Activated CD4-positive, alpha-beta T cell treated with anti-CD3 and anti-CD28 coated beads for 24 hours (primary cell): ENCODE measurements around the gene THPO.
A peak's percentile ranks its signal among the peaks of the same experiment; 100 is the strongest.
"Not testable (repeated sequence)": the region's sequence is repeated elsewhere in the genome, so short reads cannot be mapped to it uniquely, and the experiment has no call there.

Experiments used
- DNase-seq, 2 donors: peaks; one replicate each; pipeline ENCODE4 v3.0.0-alpha.2; 2020; ENCODE audit warnings: low read depth in 2 of 2

Gene THPO

GRCh38 chr3:184349563-184350470, 28.2 kb downstream of the THPO start:
- no peak for DNase-seq

GRCh38 chr3:184348057-184348382, 30.0 kb downstream of the THPO start:
- DNase-seq: no peak

GRCh38 chr3:184347321-184348056, 30.5 kb downstream of the THPO start:
- no peak for DNase-seq

- no peak for DNase-seq
These were observed 31.4 kb downstream of the THPO start for GRCh38 chr3:184346480-184347190.

GRCh38 chr3:184345317-184346144, 32.5 kb downstream of the THPO start:
- DNase-seq: no peak

- no peak for DNase-seq
These were observed 33.3 kb downstream of the THPO start for GRCh38 chr3:184344579-184345316.

GRCh38 chr3:184343200-184343876, 34.7 kb downstream of the THPO start:
- no peak for DNase-seq

GRCh38 chr3:184341925-184342324, 36.1 kb downstream of the THPO start:
- no peak for DNase-seq

GRCh38 chr3:184339451-184340135, 38.4 kb downstream of the THPO start:
- DNase-seq: not testable (repeated sequence)

- no peak for DNase-seq
These were observed 39.0 kb downstream of the THPO start for GRCh38 chr3:184339001-184339400.

GRCh38 chr3:184338511-184338945, 39.5 kb downstream of the THPO start:
- DNase-seq: no peak

GRCh38 chr3:184337981-184338380, 40.0 kb downstream of the THPO start:
- no peak for DNase-seq

- DNase-seq: no peak
These were observed 40.6 kb downstream of the THPO start, which contains the start of gene FAM131A for GRCh38 chr3:184337399-184337714. FAM131A (plus strand) TSS chr3:184337600; CDS start chr3:184337631, 31 bp downstream.

GRCh38 chr3:184336547-184337398, 41.2 kb downstream of the THPO start:
- no peak for DNase-seq

GRCh38 chr3:184335661-184336546, 42.1 kb downstream of the THPO start:
- DNase-seq: peak; percentile 82 to 84

- DNase-seq: no peak
These were observed 42.7 kb downstream of the THPO start for GRCh38 chr3:184335291-184335660.

- peak in 1 of 2 donors; percentile 18 for DNase-seq
These were observed 43.4 kb downstream of the THPO start for GRCh38 chr3:184334470-184335158.
